ENCODE measurements around the gene PTPRD. TPM values are rescaled to one million over a fixed set of nuclear protein-coding genes. Genes with fewer than 3 reads are reported as not detected.

The PTPRD gene
- total RNA-seq, 1 donor: 0.52 TPM

DNA sequence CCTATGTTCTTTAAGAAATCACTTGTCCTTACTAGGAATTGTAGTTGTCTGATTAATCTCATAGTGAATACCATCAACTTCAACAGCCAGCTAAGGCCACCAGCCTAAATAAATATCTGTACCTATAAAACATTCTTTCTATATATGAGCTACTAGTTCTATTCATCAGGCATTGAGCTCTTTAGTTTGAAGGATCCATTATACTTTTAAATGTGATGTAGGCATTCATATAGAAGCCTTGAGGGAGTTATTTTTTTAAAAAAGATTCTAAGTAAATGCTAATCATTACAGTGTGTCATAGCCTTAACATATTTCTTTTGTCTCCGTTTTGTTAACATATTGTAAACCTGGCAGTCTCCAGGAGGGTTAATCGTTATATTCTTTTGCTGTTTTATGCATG lies 838.3 kb downstream of the PTPRD start:
- Histone ChIP-seq H3K4me3 (ENCODE audit: low read length) (no peak overlapping the region), H3K27me3 (ENCODE audit: insufficient read depth, low read length) (no peaks in the 10 kb centered on the region), H3K9me3 (ENCODE audit: low read depth, low read length) (no peaks in the 10 kb centered on the region), H3K4me1 (ENCODE audit: insufficient read depth, low read length) (no peaks in the 10 kb centered on the region)

DNA sequence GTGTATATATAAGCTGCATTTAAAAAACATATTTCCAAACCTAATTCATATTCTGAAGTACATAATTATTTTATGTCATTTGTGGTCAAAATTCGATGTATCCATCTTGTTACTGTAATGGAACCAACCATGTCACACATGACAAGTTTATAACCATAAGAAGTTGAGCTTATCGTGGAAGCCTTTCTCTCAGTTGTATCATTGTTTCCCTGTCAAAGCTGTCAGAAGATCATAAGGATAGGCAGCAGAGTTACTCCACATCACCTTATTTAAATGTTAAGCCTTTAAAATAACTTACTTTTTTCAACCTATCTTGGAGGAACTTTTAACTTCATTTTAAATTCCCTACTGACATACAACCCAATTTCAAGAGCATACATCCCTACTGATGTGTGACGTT lies 841.5 kb downstream of the PTPRD start:
- H3K27me3 ChIP-seq (ENCODE audit: insufficient read depth, low read length): no peaks in the 10 kb centered on the region
- no peaks in the 10 kb centered on the region for H3K9me3 ChIP-seq (ENCODE audit: low read depth, low read length)
- H3K4me1 ChIP-seq (ENCODE audit: insufficient read depth, low read length): no peaks in the 10 kb centered on the region
- no peak overlapping the region for H3K4me3 ChIP-seq (ENCODE audit: low read length)

DNA sequence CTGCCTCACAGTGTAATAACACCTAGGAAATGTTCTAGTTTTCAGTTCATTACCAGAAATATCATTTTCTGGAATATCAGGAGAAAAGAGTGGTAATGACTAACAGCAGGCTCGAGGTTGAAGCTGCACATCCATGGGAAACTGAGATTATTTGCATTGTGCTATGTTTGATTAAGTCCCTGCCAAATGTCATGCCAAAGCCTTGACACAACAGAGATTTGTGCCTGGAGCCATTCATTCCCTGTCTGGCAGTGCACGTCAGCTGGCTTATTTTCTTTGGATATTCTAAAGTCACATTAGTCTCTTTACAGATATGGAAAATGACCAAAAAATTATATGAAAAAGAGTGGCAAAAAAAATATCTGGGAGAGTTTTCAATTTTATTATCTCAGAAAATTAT lies 848.0 kb downstream of the PTPRD start:
- Histone ChIP-seq H3K4me3 (ENCODE audit: low read length) (no peak overlapping the region), H3K27me3 (ENCODE audit: insufficient read depth, low read length) (no peaks in the 10 kb centered on the region), H3K9me3 (ENCODE audit: low read depth, low read length) (no peaks in the 10 kb centered on the region), H3K4me1 (ENCODE audit: insufficient read depth, low read length) (no peaks in the 10 kb centered on the region)

DNA sequence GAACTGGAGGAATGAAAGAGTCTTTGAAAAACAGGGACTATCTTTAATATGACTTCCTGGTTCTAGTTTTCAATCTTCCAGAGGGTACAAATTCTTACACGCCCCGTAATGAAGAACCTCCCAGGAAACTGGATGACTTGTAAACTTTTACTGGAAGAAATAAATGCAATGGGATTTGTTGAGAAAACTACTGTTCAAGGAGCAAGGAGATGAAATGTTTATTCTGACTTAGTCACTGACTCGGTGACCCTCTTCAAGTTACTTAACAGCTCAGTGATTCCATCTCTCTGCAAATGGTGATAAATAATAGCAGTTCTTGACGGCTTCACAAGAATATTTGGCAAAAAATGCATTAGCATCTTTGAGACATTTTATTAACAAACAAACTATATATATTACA lies 858.6 kb downstream of the PTPRD start:
- Histone ChIP-seq H3K27me3 (ENCODE audit: insufficient read depth, low read length) (no peaks in the 10 kb centered on the region), H3K4me1 (ENCODE audit: insufficient read depth, low read length) (no peaks in the 10 kb centered on the region), H3K4me3 (ENCODE audit: low read length) (no peak overlapping the region), H3K9me3 (ENCODE audit: low read depth, low read length) (no peaks in the 10 kb centered on the region)

DNA sequence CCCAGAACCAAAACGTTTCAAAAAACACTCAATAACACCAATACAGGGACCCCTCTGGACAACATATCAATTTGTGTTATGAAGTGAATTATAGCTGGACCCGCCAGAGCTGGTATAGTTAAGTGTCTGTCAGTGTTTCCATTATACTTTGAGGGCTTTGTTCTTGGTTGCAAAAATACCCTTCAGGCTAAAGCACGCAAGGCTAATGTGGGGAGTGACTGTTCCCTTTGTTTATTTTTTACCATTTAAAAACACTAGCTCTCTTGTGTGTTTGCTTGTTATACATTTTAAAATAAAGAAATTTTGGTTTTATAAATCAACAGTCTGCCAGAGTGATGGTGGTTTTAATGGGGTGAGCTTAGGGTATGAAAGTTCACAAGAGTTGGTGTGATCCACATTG lies 859.5 kb downstream of the PTPRD start:
- no peaks in the 10 kb centered on the region for H3K27me3 ChIP-seq (ENCODE audit: insufficient read depth, low read length)
- H3K4me1 ChIP-seq (ENCODE audit: insufficient read depth, low read length): no peaks in the 10 kb centered on the region
- no peaks in the 10 kb centered on the region for H3K9me3 ChIP-seq (ENCODE audit: low read depth, low read length)
- no peak overlapping the region for H3K4me3 ChIP-seq (ENCODE audit: low read length)

DNA sequence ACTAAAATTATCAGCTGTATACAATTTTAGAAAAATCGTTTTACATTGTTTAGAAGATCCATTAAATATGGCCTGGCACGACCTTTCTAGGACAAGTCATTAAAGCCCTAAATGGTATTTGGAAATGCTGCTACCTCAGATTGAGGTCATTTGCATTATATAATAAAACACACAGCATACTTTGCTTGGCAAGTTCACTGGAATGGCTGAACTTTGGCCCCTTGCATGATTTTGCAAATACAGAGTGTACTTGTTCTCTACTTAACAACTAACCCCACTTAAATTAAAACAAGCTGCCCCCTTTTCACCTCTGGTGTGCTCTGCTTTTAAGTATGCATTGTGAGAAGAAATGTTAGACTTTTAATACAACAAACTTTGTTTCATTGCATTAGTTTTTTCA lies 860.1 kb downstream of the PTPRD start:
- Histone ChIP-seq H3K4me3 (ENCODE audit: low read length) (no peak overlapping the region), H3K9me3 (ENCODE audit: low read depth, low read length) (no peaks in the 10 kb centered on the region), H3K4me1 (ENCODE audit: insufficient read depth, low read length) (no peaks in the 10 kb centered on the region), H3K27me3 (ENCODE audit: insufficient read depth, low read length) (no peaks in the 10 kb centered on the region)

DNA sequence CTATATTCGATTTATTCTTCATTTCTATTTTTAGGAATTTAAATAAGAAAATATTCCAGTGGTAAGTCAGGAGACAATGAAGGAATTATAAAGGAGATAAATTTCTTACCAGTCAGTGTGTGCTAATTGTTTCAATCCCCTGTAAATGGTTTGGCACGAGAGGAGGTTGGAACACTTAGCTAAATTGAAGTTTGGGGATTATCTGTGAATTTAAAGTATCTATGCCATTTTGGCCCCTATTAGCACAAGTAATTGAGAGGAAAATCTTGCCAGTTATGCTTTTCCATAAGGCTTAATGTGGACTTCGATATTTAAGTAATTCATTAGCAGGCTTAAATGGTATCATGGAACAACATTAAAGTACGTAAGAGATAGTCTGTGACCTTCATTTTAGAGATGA lies 860.8 kb downstream of the PTPRD start:
- no peaks in the 10 kb centered on the region for H3K4me1 ChIP-seq (ENCODE audit: insufficient read depth, low read length)
- H3K4me3 ChIP-seq (ENCODE audit: low read length): no peak overlapping the region
- H3K9me3 ChIP-seq (ENCODE audit: low read depth, low read length): no peaks in the 10 kb centered on the region
- no peaks in the 10 kb centered on the region for H3K27me3 ChIP-seq (ENCODE audit: insufficient read depth, low read length)

DNA sequence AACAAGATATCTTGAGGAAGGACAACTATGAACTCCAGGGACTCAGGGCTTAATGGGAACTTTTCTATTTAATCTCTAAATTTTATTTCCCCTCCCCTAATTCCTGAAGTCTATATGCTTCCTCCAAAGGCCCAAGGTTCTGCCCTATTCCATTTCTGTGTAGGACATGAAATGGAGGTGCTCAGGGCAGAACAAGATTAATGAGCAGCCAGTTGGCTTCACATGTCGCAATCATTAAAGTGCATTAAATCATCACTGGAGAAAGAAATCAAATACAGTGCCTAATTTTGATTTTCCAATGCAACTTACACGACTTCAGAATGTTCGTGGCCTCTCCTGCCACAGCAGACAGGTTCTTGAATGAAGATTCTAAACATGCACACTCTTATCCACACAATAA lies 862.1 kb downstream of the PTPRD start:
- no peak overlapping the region for H3K4me3 ChIP-seq (ENCODE audit: low read length)
- H3K9me3 ChIP-seq (ENCODE audit: low read depth, low read length): no peaks in the 10 kb centered on the region
- no peaks in the 10 kb centered on the region for H3K4me1 ChIP-seq (ENCODE audit: insufficient read depth, low read length)
- H3K27me3 ChIP-seq (ENCODE audit: insufficient read depth, low read length): no peaks in the 10 kb centered on the region

DNA sequence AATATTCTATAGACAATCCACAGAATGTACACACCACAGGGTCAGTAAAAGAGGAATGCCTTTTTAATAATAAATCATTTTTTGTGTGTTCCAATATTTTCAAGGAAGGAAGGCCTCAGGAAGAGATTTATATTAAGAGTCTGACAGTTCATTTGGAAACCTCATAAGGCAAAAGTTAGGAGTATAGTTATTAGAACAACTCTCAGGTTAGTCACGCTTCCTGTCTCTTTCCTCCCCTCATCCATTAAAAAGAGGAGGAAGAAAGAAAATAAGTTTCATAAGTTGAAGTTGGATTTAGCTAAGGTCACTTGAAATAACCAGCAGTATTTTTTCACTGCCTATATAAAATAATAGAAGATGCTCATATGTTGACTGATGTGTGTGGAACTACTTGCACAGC lies 863.2 kb downstream of the PTPRD start:
- H3K9me3 ChIP-seq (ENCODE audit: low read depth, low read length): no peaks in the 10 kb centered on the region
- H3K4me3 ChIP-seq (ENCODE audit: low read length): no peak overlapping the region
- H3K27me3 ChIP-seq (ENCODE audit: insufficient read depth, low read length): no peaks in the 10 kb centered on the region
- no peaks in the 10 kb centered on the region for H3K4me1 ChIP-seq (ENCODE audit: insufficient read depth, low read length)

DNA sequence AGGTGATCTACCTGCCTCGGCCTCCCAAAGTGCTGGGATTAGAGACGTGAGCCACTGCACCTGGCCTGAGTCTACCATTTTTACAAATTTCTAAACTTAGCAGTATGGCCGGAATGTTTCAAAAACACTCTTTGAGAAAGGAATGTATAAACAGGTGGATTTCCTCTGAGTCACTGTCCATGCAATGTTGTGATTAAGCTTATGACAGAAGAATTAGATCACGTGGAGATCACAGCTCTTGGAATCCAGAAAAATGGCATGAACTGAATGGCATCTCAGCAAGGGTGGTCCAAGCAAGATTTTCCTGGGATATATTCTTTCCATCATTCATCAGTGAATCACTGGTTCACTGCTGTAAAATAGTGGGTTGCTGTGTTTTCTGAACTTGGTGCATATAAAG lies 865.0 kb downstream of the PTPRD start:
- no peaks in the 10 kb centered on the region for H3K27me3 ChIP-seq (ENCODE audit: insufficient read depth, low read length)
- H3K4me3 ChIP-seq (ENCODE audit: low read length): no peak overlapping the region
- no peaks in the 10 kb centered on the region for H3K4me1 ChIP-seq (ENCODE audit: insufficient read depth, low read length)
- H3K9me3 ChIP-seq (ENCODE audit: low read depth, low read length): no peaks in the 10 kb centered on the region

DNA sequence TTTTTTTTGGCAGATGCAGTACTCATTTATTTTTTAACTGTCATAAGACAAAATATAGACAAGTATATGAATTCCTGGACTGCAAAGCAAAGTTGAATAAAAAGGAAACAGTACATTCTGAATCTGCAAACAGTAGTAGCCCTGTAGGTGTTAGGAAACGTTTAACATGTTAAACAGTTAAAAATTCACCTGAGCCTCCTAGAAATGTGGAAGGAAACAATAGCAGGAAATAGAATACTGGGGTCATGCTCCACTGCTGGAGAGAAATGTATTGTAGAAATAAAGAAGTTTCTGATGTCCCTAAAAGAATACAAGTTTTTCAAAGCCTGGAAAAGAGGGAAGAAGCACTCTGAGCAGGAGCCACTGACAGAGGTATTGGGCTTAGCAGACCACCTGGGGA lies 866.0 kb downstream of the PTPRD start:
- H3K9me3 ChIP-seq (ENCODE audit: low read depth, low read length): no peaks in the 10 kb centered on the region
- H3K4me1 ChIP-seq (ENCODE audit: insufficient read depth, low read length): no peaks in the 10 kb centered on the region
- H3K27me3 ChIP-seq (ENCODE audit: insufficient read depth, low read length): no peaks in the 10 kb centered on the region
- no peak overlapping the region for H3K4me3 ChIP-seq (ENCODE audit: low read length)

DNA sequence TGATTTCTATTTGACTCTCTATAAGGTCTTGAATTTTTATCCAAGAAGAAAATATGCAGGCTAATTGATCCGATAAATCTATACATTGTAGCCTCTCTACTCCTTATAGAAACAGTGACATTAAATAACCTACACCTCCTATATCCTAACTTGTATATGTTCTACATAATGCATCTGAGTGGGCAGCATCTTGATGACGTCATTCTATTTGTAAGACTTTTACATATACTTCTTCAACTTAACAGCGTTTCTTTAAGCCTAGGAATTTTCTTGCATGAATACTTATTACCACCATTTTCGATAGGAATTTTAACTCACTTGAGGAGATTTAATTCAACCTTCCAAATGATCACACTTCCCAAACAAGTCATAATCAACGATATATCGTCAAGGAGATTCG lies 869.0 kb downstream of the PTPRD start:
- H3K9me3 ChIP-seq (ENCODE audit: low read depth, low read length): no peaks in the 10 kb centered on the region
- no peak overlapping the region for H3K4me3 ChIP-seq (ENCODE audit: low read length)
- no peaks in the 10 kb centered on the region for H3K27me3 ChIP-seq (ENCODE audit: insufficient read depth, low read length)
- H3K4me1 ChIP-seq (ENCODE audit: insufficient read depth, low read length): no peaks in the 10 kb centered on the region

DNA sequence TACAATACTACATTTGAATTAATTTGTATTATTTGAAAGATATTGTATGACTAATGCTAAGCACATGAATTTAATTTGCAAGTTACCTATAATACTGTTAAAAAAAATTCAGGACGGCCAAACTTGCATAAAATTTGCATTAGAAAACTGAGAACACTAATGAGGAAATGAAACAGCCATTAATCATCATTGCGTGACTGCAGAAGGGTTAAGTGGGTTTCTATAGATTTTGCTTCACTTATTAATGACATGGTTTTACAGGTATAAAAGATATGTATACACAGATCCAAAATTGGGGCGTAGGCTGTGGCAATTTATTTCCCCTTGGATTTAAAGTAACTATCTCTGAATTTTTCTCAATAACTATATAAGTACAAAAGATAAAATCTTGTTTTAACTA lies 882.6 kb downstream of the PTPRD start:
- H3K4me1 ChIP-seq (ENCODE audit: insufficient read depth, low read length): no peaks in the 10 kb centered on the region
- H3K4me3 ChIP-seq (ENCODE audit: low read length): no peak overlapping the region
- no peaks in the 10 kb centered on the region for H3K27me3 ChIP-seq (ENCODE audit: insufficient read depth, low read length)
- H3K9me3 ChIP-seq (ENCODE audit: low read depth, low read length): no peaks in the 10 kb centered on the region

DNA sequence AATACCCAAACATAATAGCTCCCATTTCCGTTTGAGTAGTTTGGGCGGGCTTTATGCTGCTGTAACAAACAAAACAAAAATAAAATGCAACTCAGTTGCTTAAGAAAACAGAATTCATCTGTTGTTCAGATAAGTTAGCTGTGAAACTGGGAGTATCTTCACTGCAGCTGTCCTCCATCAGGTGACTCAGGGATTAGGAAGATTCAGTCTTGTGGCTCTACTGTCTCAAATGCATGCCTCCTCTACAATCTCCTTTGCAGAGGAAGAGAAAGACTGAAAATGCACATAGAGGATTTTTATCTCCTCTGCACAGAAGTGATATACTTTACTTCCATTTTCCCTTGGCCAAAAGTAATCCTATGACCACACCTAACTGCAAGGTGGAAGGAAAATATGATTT lies 883.7 kb downstream of the PTPRD start:
- no peaks in the 10 kb centered on the region for H3K9me3 ChIP-seq (ENCODE audit: low read depth, low read length)
- no peaks in the 10 kb centered on the region for H3K27me3 ChIP-seq (ENCODE audit: insufficient read depth, low read length)
- H3K4me1 ChIP-seq (ENCODE audit: insufficient read depth, low read length): no peaks in the 10 kb centered on the region
- no peak overlapping the region for H3K4me3 ChIP-seq (ENCODE audit: low read length)

DNA sequence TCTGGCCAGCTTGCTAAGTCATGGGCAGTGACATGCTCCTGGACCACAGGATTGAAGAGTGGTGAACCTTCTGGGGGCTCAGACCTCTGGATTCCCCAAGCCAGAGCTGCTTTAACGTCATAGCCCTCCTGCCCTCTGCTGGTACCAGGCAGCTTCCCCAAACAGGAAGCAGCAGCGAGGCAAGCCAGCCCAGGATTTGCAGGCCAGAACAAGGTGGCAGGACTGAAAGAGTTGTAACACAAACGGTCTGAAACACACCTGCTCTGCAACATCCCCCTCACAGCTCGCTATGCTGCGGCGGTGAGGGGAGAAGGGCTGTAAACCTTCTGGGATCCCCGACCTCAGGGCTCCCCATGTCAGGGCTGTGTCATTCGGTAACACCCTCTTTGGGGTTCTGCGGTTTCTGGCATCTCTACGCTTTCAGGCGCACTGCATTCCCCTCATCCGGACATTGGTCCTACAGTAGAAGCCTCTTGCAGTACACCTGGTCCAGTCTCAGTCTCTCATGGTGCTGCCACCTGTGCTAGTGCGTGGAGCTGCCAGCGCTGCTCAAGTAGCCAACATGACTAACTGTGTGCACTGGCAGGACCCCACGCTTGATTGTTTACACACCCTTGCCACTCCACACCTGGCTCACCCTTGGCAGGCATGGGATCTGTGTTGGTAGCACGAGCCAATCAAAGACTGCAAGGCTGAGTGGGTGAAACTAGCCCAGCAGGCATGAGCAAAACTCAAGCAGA lies 893.3 kb downstream of the PTPRD start:
- Histone ChIP-seq H3K27me3 (ENCODE audit: insufficient read depth, low read length) (no peaks in the 10 kb centered on the region), H3K4me3 (ENCODE audit: low read length) (no peak overlapping the region), H3K9me3 (ENCODE audit: low read depth, low read length) (no peaks in the 10 kb centered on the region), H3K4me1 (ENCODE audit: insufficient read depth, low read length) (no peaks in the 10 kb centered on the region)

DNA sequence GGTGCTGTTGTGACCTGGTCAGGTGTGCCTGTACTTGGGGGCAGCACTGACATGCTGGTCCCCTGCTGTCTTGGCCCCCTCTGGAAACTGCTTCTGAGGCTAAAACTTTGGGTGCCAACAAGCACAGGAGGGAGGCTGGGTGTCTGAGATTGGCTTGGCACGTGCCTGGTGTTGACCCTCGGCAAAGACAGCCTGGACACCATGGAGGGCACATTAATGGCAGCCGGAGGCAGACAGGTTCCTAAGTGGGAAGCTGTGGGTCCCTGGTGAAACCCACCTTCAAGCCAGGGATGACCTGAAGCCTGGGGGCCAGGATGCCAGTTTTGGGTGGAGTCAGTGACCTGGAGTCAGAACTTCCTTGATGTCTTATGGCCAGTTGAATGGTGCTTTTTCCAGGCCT lies 894.1 kb downstream of the PTPRD start:
- Histone ChIP-seq H3K9me3 (ENCODE audit: low read depth, low read length) (no peaks in the 10 kb centered on the region), H3K4me1 (ENCODE audit: insufficient read depth, low read length) (no peaks in the 10 kb centered on the region), H3K4me3 (ENCODE audit: low read length) (no peak overlapping the region), H3K27me3 (ENCODE audit: insufficient read depth, low read length) (no peaks in the 10 kb centered on the region)
